ENCODE measurements around the gene ZNF668. TPM values are rescaled to one million over a fixed set of nuclear protein-coding genes. Genes with fewer than 3 reads are reported as not detected.
A peak's percentile ranks its signal among the peaks of the same experiment; 100 is the strongest.

Gene ZNF668
- total and polyA plus RNA-seq, 2 of the 13 experiments (the other 11 are each of a cell fraction or from before 2014, with no cell fraction given): 3.8 to 9.8 TPM

- TF ChIP-seq GPN1 (CRISPR knock-in tag; IDR thresholded peaks at IDR 0.05; ENCODE audit: borderline replicate concordance): no peak
- TF ChIP-seq ZSCAN29 (CRISPR knock-in tag; conservative IDR thresholded peaks at IDR 0.05): no peak
- no peak for TF ChIP-seq ETV6 (CRISPR knock-in tag; conservative IDR thresholded peaks at IDR 0.05)
- TF ChIP-seq ZNF749 (CRISPR knock-in tag; IDR thresholded peaks at IDR 0.05; ENCODE audit: borderline replicate concordance): no peak
- TF ChIP-seq HDAC1 (CRISPR knock-in tag; IDR thresholded peaks at IDR 0.05): no peak
- no peak for TF ChIP-seq FOXA1 (IDR thresholded peaks at IDR 0.05)
- TF ChIP-seq FOXA1 (CRISPR knock-in tag; IDR thresholded peaks at IDR 0.05): no peak
- no peak for TF ChIP-seq ZBTB7A (CRISPR knock-in tag; IDR thresholded peaks at IDR 0.05)
- no peak for TF ChIP-seq BRD4 (CRISPR knock-in tag; IDR thresholded peaks at IDR 0.05)
- TF ChIP-seq, protein P1, sequence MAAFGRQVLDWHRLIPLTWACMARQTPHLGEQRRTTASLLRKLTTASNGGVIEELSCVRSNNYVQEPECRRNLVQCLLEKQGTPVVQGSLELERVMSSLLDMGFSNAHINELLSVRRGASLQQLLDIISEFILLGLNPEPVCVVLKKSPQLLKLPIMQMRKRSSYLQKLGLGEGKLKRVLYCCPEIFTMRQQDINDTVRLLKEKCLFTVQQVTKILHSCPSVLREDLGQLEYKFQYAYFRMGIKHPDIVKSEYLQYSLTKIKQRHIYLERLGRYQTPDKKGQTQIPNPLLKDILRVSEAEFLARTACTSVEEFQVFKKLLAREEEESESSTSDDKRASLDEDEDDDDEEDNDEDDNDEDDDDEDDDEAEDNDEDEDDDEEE (CRISPR knock-in tag; IDR thresholded peaks at IDR 0.05): no peak
- TF ChIP-seq, protein P2, sequence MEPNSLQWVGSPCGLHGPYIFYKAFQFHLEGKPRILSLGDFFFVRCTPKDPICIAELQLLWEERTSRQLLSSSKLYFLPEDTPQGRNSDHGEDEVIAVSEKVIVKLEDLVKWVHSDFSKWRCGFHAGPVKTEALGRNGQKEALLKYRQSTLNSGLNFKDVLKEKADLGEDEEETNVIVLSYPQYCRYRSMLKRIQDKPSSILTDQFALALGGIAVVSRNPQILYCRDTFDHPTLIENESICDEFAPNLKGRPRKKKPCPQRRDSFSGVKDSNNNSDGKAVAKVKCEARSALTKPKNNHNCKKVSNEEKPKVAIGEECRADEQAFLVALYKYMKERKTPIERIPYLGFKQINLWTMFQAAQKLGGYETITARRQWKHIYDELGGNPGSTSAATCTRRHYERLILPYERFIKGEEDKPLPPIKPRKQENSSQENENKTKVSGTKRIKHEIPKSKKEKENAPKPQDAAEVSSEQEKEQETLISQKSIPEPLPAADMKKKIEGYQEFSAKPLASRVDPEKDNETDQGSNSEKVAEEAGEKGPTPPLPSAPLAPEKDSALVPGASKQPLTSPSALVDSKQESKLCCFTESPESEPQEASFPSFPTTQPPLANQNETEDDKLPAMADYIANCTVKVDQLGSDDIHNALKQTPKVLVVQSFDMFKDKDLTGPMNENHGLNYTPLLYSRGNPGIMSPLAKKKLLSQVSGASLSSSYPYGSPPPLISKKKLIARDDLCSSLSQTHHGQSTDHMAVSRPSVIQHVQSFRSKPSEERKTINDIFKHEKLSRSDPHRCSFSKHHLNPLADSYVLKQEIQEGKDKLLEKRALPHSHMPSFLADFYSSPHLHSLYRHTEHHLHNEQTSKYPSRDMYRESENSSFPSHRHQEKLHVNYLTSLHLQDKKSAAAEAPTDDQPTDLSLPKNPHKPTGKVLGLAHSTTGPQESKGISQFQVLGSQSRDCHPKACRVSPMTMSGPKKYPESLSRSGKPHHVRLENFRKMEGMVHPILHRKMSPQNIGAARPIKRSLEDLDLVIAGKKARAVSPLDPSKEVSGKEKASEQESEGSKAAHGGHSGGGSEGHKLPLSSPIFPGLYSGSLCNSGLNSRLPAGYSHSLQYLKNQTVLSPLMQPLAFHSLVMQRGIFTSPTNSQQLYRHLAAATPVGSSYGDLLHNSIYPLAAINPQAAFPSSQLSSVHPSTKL (CRISPR knock-in tag; IDR thresholded peaks at IDR 0.05): no peak
- TF ChIP-seq THAP8 (CRISPR knock-in tag; IDR thresholded peaks at IDR 0.05; ENCODE audit: borderline replicate concordance): no peak
- TF ChIP-seq, protein P3, sequence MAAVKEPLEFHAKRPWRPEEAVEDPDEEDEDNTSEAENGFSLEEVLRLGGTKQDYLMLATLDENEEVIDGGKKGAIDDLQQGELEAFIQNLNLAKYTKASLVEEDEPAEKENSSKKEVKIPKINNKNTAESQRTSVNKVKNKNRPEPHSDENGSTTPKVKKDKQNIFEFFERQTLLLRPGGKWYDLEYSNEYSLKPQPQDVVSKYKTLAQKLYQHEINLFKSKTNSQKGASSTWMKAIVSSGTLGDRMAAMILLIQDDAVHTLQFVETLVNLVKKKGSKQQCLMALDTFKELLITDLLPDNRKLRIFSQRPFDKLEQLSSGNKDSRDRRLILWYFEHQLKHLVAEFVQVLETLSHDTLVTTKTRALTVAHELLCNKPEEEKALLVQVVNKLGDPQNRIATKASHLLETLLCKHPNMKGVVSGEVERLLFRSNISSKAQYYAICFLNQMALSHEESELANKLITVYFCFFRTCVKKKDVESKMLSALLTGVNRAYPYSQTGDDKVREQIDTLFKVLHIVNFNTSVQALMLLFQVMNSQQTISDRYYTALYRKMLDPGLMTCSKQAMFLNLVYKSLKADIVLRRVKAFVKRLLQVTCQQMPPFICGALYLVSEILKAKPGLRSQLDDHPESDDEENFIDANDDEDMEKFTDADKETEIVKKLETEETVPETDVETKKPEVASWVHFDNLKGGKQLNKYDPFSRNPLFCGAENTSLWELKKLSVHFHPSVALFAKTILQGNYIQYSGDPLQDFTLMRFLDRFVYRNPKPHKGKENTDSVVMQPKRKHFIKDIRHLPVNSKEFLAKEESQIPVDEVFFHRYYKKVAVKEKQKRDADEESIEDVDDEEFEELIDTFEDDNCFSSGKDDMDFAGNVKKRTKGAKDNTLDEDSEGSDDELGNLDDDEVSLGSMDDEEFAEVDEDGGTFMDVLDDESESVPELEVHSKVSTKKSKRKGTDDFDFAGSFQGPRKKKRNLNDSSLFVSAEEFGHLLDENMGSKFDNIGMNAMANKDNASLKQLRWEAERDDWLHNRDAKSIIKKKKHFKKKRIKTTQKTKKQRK (IDR thresholded peaks at IDR 0.05; ENCODE audit: low read length): no peak
- TF ChIP-seq ZNF629 (CRISPR knock-in tag; conservative IDR thresholded peaks at IDR 0.05): peak; percentile 45
- TF ChIP-seq CSRNP2 (CRISPR knock-in tag; conservative IDR thresholded peaks at IDR 0.05; ENCODE audit: low read depth): no peak
- no peak for TF ChIP-seq ZNF850 (CRISPR knock-in tag; conservative IDR thresholded peaks at IDR 0.05)
- no peak for TF ChIP-seq ZNF30 (CRISPR knock-in tag; IDR thresholded peaks at IDR 0.05)
- no peak for TF ChIP-seq ZNF143 (CRISPR knock-in tag; IDR thresholded peaks at IDR 0.05)
- no peak for TF ChIP-seq ZNF788 (CRISPR knock-in tag; IDR thresholded peaks at IDR 0.05; ENCODE audit: borderline replicate concordance)
Observed at GRCh38 chr16:31118223-31119155, 44.4 kb upstream of the ZNF668 start (continued).

Data from HepG2 (cell line).